ENCODE data around the gene CABP7. TPM values are rescaled to one million over a fixed set of nuclear protein-coding genes. Genes with fewer than 3 reads are reported as not detected.

Gene CABP7
- total and polyA plus RNA-seq, 2 donors (not counting 3 experiments of a cell fraction or from before 2014, with no cell fraction given): not detected

DNA sequence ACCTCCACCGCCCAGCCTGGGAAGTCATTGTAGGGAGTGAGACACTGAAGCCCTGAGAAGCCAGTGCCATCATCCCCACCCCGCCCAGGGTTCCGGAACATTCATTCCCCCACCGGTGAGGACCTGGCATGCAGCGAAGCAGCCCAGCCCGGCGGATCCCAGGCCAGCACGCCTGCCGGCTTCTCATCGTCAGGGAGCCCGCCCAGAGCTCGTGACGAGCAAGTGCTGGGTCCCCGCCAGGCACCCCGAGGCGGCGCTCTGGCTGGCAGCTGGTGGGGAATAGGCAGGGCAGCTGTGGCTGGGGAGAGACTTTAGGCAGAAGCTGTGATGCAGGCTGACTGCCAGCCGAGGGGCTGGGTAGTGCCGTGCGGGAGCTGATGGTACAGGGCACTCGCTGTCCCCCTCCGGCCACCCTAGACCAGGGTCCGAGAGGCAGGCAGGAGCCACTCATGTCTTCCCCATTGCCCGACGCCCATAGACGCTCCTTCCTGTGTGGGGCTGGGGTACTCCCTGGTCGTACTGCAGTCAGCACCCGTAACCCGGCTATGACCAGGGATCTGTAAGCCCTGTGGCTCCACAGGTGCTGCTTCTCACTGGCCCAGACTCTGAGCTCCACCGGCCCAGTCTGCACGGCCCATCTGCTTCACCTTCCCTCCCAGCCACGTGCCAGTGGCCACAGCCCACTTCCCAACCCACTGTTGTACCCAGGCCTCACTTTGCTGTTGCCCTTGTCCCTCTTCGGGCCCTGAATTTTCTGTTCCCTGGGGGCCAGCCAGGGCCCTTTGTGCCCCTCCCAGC is 24.5 kb upstream of the CABP7 start:
- DNase-seq (ENCODE audit: low read depth, low spot score) (no peak), FAIRE-seq (no peak)
- Histone ChIP-seq H3K4me2 (ENCODE audit: insufficient read depth, low read length) (no peak overlapping the region), H3K27me3 (ENCODE audit: control insufficient read depth in 2 of 2, insufficient read depth in 2 of 2, low read length in 2 of 2) (no peaks in the 10 kb centered on the region), H3K36me3 (ENCODE audit: control insufficient read depth in 2 of 2, extremely low read depth in 1 of 2, insufficient read depth in 2 of 2, low read length in 2 of 2) (peaks cover 5 to 26% of the 10 kb centered on the region in 2 experiments), H3K27ac (ENCODE audit: insufficient read depth, low read depth, low read length) (no peak overlapping the region), H4K20me1 (replicated peaks; ENCODE audit: control insufficient read depth, extremely low read depth, insufficient read depth, low read length) (no peaks in the 10 kb centered on the region), H3K4me3 (replicated peaks in 1 of 3; ENCODE audit: insufficient read depth in 1 of 3, low read depth in 1 of 3, low read length in 3 of 3) (no peak overlapping the region), H3K9me3 (replicated peaks; ENCODE audit: control insufficient read depth, insufficient read depth, low read length) (no peaks in the 10 kb centered on the region), H3K9me1 (replicated peaks; ENCODE audit: control insufficient read depth, extremely low read depth, insufficient read depth, low read length) (no peaks in the 10 kb centered on the region), H3K79me2 (ENCODE audit: control insufficient read depth, insufficient read depth, low read length) (no peaks in the 10 kb centered on the region), H2AFZ (ENCODE audit: low read depth, low read length) (no peak overlapping the region), H3K9ac (replicated peaks; ENCODE audit: extremely low read depth, insufficient read depth, low read length) (no peak overlapping the region), H3K4me1 (ENCODE audit: control insufficient read depth, extremely low read depth, insufficient read depth, low read length) (no peaks in the 10 kb centered on the region)
- no TSS peak for BruUV-seq (replicated peaks)
- ChIA-PET CTCF (interaction anchor here (2.5 kb wide), 1 partner anchor 7 kb away, joined by 6 read pairs; no protein-coding TSS in a partner anchor), POLR2A (no interaction called here)
- dilution Hi-C loops (cut with MboI; ENCODE audit: extremely low pct_ligation_motif_present, low sequenced_read_pairs) (no loop called here), intact Hi-C loops (cut with micrococcal nuclease) (no loop called here)
- TF ChIP-seq, protein P1, sequence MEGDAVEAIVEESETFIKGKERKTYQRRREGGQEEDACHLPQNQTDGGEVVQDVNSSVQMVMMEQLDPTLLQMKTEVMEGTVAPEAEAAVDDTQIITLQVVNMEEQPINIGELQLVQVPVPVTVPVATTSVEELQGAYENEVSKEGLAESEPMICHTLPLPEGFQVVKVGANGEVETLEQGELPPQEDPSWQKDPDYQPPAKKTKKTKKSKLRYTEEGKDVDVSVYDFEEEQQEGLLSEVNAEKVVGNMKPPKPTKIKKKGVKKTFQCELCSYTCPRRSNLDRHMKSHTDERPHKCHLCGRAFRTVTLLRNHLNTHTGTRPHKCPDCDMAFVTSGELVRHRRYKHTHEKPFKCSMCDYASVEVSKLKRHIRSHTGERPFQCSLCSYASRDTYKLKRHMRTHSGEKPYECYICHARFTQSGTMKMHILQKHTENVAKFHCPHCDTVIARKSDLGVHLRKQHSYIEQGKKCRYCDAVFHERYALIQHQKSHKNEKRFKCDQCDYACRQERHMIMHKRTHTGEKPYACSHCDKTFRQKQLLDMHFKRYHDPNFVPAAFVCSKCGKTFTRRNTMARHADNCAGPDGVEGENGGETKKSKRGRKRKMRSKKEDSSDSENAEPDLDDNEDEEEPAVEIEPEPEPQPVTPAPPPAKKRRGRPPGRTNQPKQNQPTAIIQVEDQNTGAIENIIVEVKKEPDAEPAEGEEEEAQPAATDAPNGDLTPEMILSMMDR (IDR thresholded peaks at IDR 0.05; ENCODE audit: extremely low read depth in 1 of 2, insufficient read depth in 1 of 2, low read depth in 1 of 2, low read length in 2 of 2): no peak
- no peak for TF ChIP-seq POLR2A (IDR thresholded peaks at IDR 0.05; ENCODE audit: low read depth, low read length)
- no peak for TF ChIP-seq POLR2AphosphoS5 (IDR thresholded peaks at IDR 0.05; ENCODE audit: insufficient read depth, low read depth, low read length)
- no peak for TF ChIP-seq GATA2 (IDR thresholded peaks at IDR 0.05; ENCODE audit: insufficient read depth, insufficient read length, low read depth, low read length)
- no peak for TF ChIP-seq EZH2 (IDR thresholded peaks at IDR 0.05; ENCODE audit: borderline replicate concordance, low read depth, low read length, severe bottlenecking)
- TF ChIP-seq, protein P2, sequence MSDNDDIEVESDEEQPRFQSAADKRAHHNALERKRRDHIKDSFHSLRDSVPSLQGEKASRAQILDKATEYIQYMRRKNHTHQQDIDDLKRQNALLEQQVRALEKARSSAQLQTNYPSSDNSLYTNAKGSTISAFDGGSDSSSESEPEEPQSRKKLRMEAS (IDR thresholded peaks at IDR 0.05; ENCODE audit: insufficient read depth, insufficient read length): no peak
- TF ChIP-seq JUN (IDR thresholded peaks at IDR 0.05; ENCODE audit: borderline replicate concordance, insufficient read depth, insufficient read length, low read depth): no peak

All from endothelial cell of umbilical vein (primary cell).